SIG-M5 treated with dmso at 0.1 percent for 504 hours (cell line): ENCODE data around the gene PFN1.
"Not testable (repeated sequence)": the region's sequence is repeated elsewhere in the genome, so short reads cannot be mapped to it uniquely, and the experiment has no call there.

ENCODE experiments used
- DNase-seq: peaks from one replicate; lab custom pipeline; 2025; ENCODE audit not compliant: unreplicated experiment; lab: John Stamatoyannopoulos, UW

The PFN1 gene

GRCh38 chr17:4928881-4929280 lies 19.4 kb downstream of the PFN1 start:
- DNase-seq, result no peak

- not testable (repeated sequence) for DNase-seq
Observed at GRCh38 chr17:4926577-4927335, 21.6 kb downstream of the PFN1 start.

GRCh38 chr17:4921320-4921719 lies 27.0 kb downstream of the PFN1 start:
- no peak for DNase-seq

DNA sequence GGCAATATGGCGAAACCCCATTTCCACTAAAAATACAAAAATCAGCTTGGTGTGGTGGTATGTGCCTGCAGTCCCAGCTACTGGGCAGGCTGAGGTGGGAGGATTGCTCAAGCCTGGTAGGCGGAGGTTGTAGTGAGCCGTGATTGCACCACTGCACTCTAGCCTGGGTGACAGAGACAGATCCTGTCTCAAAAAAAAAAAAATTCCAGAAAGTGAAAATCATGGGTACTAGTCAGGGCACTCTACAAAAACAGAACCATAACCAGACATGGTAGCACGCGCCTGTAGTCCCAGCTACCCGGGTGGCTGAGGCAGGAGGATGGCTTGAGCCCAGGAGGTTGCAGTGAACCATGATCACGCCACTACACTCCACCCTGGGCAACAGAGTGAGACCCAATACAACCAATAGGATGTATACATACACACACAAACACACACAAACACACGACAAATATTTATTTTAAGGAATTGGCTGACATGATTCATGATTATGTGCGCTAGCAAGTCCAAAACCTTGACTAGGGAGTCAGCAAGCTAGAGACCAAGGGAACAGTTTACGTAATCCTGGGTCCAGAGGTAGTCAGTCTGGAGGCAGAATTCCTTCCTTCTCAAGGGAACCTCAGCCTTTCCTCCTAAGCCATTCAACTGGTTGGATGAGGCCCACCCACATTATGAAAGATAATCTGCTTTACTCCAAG lies 27.8 kb downstream of the PFN1 start:
- DNase-seq, result peak; percentile 66

DNA sequence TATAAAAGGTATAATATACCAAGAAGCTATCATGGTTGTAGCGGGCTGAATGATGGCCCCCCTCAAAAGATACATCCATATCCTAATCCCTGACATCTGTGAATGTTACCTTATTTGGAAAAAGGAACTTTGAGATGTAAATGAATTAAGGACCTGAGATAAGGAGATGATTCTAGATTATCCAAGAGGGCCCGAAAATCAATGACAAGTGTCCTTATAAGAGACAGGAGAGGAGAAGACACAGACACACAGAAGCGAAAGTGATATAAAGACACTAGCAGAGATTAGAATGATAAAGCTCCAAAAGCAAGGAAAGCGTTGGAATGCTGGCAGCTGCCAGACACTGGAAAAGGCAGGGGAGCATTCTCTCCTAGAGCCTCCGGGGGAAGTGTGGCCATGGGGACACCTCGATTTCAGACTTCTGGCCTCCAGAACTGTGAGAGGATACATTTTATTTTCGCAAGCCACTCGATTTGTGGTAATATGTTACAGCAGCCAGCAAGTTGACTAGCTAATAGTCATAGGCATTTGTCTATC lies 28.8 kb downstream of the PFN1 start:
- no peak for DNase-seq

- not testable (repeated sequence) for DNase-seq
Observed at GRCh38 chr17:4914551-4914950, 33.8 kb downstream of the PFN1 start.

DNA sequence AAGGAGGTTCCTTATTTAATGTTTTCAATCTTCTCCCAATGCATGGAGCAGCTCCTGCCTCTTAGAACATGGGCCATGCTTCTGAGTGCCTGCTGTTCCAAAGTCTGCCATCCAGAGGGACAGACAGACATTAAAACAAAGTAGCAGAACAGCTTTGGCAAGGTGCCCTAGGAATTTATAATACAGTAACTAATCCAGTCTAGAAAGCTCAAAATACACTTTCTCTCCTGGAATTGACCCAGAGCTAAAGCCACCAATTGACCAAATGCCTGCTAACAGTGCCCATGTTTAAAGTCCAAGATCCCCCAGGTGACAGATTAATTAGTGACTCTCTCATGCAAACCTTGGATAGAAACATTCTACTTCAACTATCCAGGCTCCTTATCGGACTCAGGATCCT lies 34.3 kb downstream of the PFN1 start:
- no peak for DNase-seq

GRCh38 chr17:4908711-4909496 lies 39.4 kb downstream of the PFN1 start:
- DNase-seq, result peak; percentile 69

GRCh38 chr17:4908301-4908700 lies 40.0 kb downstream of the PFN1 start:
- DNase-seq, result no peak

DNA sequence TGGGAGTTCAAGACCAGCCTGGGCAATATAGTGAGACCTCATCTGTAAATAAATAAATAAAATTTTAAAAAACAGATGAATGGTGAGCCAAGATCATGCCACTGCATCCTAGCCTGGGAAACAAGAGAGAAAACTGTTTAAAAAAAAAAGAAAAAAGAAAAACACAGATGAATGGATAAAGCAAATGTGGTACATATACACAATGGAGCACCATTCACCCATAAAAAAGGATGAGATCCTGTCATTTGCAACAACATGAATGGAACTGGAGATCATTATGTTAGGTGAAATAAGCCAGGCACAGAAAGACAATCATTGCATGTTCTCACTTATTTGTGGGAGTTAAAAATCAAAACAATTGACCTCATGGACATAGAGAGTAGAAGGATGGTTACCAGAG lies 41.7 kb downstream of the PFN1 start:
- DNase-seq, result not testable (repeated sequence)

DNA sequence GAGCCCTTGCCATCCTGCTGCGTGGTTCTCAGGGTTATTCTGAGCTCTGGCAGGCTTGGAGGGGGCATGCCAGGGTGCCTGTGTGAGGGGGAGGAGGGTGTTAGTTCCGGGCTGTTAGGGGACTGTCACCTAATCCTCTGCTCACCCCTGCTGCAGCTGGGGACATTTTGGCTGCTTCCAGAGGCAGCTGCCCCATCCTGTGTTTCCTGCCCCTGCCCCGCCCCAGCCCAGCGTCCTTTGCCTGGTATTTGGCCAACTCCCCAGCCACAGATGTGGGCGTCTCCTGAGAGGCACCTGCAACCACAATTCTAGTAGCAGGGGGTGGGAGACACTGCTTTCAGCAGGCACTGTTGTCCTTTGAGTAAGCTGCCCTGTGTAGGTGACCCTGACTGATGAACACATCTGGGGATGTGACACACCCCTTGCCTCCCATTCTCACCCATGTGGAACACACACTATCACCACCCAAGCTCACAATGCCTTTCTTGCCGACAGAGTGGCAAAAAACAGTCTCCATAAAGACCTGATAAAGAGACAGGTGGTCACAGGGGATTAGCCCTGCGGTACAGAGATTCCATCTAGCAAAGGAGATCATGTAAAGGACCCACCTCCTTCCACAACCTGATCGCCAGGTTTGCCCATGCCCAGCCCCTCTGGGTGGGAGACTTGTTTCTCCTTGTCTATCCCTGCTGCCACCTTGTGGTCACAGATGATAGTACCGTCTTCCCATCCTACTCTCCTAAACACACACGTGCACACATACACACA lies 45.1 kb downstream of the PFN1 start, which contains the start of gene CHRNE:
TSS of gene CHRNE (minus strand) at position 48 of the 768 bp plus-strand sequence. CDS start at position 13, 35 bp downstream.
- DNase-seq, result peak; percentile 49

GRCh38 chr17:4902540-4902939 lies 45.8 kb downstream of the PFN1 start:
- DNase-seq, result no peak

DNA sequence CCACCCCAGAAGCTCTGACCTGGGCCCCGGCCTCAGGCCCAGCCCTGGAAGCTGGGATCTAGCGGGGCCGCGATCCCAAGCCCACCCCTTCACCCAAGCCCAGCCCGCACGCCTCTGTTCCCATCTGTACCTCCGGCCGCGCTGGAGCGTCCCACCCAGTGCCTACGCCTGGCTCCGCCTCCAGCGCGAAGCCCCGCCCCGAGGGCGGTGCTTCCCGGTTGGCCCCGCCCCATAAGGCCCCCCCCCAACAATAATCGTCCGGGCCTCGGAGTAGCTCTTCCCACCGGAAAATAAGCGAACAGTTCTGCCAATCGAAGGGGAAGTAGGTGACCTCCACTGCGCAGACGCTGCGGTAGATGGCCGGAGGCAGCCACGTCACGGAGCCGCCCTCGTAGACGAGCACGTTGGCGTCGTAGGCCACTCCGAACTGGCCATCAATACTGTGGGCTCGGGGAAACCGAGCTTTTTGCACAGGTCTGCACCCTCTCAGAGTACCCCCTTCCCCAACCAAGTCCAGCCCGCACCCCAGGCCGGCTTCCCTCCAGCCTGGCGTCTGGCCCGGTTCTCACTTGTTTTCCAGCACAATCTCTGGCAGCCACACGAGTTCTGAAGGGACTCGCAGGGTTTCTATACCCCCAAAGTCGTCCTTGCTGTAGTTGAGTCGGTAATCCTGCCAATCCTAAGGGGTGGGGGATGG lies 46.5 kb downstream of the PFN1 start:
- no peak for DNase-seq

DNA sequence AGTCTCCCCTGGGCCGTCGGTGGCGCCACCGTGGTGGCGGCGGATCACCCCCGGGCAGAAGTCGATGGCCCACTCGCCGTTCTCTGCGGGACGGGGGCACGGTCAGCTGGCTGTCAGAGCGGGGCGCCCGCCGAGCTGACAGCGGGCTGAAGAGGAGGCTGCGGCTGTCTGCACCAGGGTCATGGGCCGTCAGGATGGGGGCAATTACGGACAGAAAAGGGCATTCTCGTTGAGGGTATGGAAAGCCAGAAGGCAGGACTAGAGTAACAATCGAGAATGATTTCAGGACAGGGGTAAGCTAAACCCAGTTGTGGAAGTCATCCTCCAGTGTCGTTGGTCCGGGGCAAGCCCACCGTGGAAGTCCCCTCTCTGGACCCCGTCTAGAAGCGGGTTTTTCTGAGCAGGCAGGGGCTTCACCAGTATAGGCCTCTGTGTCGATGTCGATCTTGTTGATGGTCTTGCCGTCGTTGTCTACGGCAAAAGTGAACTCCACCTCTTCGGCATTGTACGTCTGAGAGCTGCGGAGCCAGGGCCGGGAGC lies 47.2 kb downstream of the PFN1 start:
- no peak for DNase-seq

DNA sequence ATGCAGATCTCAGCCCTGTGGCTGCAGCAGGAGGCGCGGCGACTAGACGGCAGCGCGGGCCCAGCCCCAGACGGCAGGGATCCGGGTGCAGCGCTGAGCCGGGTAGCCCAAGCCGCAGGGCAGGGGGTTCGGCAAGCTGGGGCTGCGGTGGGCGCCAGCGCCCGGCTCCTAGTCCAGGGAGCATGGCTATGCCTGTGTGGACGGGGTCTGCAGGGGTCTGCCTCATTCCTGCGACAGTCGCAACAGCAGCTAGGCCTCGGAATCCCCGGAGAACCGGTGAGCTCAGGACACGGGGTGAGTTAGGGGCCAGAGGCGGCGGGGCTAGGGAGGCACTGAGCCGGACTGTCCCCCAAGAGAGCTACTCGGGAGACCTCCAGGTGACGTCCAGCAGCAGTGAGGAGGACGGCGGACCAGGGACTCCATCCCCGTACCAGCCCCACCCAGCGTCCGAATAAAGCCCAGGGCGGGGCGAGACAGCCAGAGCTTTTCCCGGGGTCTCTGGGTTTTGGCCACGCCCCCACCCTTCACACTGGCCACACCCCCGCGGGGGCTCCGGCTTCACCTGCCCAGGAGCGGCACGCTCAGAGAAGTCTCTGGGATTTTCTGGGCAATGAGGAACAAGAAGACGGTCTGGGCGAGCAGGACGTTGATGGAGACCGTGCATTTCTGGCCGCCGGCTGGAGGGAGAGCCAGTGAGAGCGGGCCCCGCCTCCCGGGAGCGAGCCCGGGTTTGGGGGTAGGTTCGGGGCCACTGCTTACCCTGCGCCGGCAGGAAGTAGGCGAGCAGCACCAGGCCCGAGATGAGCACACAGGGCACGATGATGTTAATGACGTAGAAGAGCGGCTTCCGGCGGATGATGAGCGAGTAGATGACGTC lies 47.9 kb downstream of the PFN1 start:
- no peak for DNase-seq

GRCh38 chr17:4899341-4900230 lies 48.7 kb downstream of the PFN1 start, which contains the start of gene C17orf107:
C17orf107 (plus strand) TSS chr17:4899536; CDS start chr17:4899763, 227 bp downstream.
- peak; percentile 71 for DNase-seq

GRCh38 chr17:4898927-4899326 lies 49.4 kb downstream of the PFN1 start:
- no peak for DNase-seq

- DNase-seq, result no peak
Observed at GRCh38 chr17:4898351-4898750, 50.0 kb downstream of the PFN1 start.
